SK-N-MC (cell line): ENCODE data around the gene MYO18A.

Source experiments
- EZH2 ChIP-seq: fragments of 200-600 bp; sonication (generic); IDR thresholded peaks from one replicate; pipeline ENCODE4 v1.6.1; 2017; ENCODE audit warnings: antibody characterized with exemption
- POLR2AphosphoS5 ChIP-seq: IDR thresholded peaks from 2 replicates; pipeline ENCODE4 v1.6.1; 2012; ENCODE audit warnings: mild to moderate bottlenecking, low read depth, low read length, borderline replicate concordance

DNA sequence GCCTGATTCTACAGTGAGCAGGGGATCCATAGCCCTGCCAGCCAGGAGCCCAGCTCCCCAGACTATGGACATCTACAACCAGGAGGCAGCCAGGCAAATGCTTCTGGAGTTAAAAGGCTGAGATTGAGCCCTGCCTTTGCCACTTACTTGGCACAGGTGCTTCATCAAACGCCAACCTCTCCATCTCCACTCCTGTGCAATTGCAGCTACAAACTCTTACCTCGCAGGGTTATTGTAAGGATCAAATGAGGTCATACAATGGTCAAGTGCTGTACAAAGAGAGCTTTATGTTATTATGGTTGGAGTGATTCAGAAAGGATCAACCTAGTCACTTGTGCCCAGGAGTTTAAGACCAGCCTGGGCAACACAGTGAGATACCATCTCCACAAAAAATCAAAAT is 9.8 kb upstream of the MYO18A start:
- no peak for TF ChIP-seq POLR2AphosphoS5
- TF ChIP-seq EZH2, result no peak
